DMS53 treated with DMSO at 0.1 percent for 48 hours (cell line): ENCODE measurements around the gene PIGT.
"Not testable (repeated sequence)": the region's sequence is repeated elsewhere in the genome, so short reads cannot be mapped to it uniquely, and the experiment has no call there.

Experiments
- DNase-seq: peaks from one replicate; lab custom pipeline; 2025; ENCODE audit not compliant: unreplicated experiment; lab: John Stamatoyannopoulos, UW

The PIGT gene

GRCh38 chr20:45462711-45463509 is 47.0 kb downstream of the PIGT start:
- no peak for DNase-seq

DNA sequence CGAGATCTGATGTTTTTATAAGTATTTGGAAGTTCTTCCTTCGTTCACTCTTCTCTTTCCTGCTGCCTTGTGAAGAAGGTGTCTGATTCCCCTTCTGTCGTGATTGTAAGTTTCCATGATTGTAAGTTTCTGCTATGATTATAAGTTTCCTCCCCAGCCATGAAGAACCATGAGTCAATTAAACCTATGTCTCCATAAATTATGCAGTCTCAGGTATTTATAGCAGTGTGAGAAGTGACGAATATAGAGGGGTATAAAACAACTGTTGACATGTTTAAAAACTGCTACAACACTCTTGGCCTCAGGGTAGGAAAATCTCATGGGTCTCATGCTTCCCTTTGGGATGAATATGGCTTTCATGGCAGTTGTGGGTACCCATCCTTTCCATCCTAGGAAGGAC is 47.8 kb downstream of the PIGT start:
- no peak for DNase-seq

GRCh38 chr20:45465491-45466266 is 49.7 kb downstream of the PIGT start:
- no peak for DNase-seq

- DNase-seq: no peak
These were observed 51.2 kb downstream of the PIGT start for GRCh38 chr20:45467172-45467571.

DNA sequence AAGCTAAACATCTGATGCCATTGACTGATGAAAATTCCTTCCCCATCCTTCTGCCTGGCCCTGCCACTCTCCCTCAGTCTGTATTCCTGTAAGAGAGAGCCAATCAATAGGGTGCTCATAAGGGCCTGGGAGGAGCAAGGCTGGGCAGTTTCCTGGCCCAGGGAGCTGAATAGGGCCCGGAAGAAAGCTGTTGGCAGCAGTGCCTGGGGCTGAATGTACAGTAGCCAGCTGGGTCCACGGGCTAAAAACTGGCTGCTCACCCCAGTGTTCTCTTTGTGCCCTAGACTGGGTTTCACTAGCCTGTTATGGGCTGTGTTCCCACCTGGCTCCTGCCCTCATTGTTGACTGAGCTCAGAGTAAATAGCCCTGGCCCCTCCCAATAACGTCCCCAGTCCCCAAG is 51.9 kb downstream of the PIGT start:
- peak; percentile 53 for DNase-seq

GRCh38 chr20:45469336-45470261 is 53.7 kb downstream of the PIGT start, which contains the start of gene WFDC2:
Gene WFDC2 (plus strand): TSS chr20:45469753. CDS start chr20:45469782, 29 bp downstream.
- DNase-seq: peak; percentile 17

- peak; percentile 62 for DNase-seq
These were observed 54.5 kb downstream of the PIGT start for GRCh38 chr20:45470262-45470931.

GRCh38 chr20:45470937-45471336 is 55.0 kb downstream of the PIGT start:
- no peak for DNase-seq

- not testable (repeated sequence) for DNase-seq
These were observed 56.3 kb downstream of the PIGT start for GRCh38 chr20:45472286-45472685.
